GM19438 (cell line): Measurements from ENCODE around the gene AFF3.
"Not testable (repeated sequence)": the region's sequence is repeated elsewhere in the genome, so short reads cannot be mapped to it uniquely, and the experiment has no call there.

Experiments used
- ATAC-seq: cut with Tn5 transposase; IDR thresholded peaks from one replicate; pipeline ENCODE4 v1.9.1; 2021; ENCODE audit warnings: low read depth; ENCODE audit not compliant: unreplicated experiment

AFF3 gene

GRCh38 chr2:99981840-99982239 is 160.6 kb downstream of the AFF3 start:
- ATAC-seq, result no peak

DNA sequence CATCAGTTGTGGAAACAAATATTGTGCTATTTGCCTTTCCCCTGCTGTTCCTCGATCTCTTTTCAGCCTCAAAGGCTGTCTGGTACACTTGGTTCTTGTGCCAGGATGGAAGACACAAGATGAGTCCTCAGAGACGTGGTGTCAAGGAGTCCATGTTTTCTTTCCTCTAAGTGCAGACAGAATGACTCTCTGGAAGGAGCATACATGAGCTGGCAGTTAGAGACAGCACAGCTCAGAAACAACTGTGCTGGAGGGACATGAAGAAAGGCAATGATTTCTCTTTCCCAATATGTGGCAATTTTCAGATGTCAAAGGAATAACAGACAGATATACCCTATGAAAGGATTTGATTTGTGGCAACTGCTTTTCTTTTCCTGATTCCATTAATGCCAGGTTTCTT is 162.2 kb downstream of the AFF3 start:
- no peak for ATAC-seq

DNA sequence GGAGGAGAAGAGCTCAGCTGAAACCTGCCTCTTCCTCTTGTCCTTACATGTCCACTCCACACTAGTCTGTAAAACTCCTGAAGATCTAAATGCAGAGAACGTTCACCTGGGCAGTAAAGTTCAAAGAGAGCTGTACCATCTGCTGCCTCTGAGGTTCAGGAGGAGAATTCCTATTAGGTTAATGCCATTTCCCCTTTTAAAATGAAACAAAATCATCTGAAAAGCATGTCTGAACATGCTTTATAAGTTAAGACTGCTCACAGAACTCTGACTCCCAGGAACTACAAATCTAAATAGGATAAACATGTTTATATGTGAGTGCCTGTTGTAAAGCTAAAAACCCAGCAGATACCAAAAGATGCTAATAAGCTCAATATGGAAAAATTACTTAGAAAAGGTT is 164.4 kb downstream of the AFF3 start:
- no peak for ATAC-seq

DNA sequence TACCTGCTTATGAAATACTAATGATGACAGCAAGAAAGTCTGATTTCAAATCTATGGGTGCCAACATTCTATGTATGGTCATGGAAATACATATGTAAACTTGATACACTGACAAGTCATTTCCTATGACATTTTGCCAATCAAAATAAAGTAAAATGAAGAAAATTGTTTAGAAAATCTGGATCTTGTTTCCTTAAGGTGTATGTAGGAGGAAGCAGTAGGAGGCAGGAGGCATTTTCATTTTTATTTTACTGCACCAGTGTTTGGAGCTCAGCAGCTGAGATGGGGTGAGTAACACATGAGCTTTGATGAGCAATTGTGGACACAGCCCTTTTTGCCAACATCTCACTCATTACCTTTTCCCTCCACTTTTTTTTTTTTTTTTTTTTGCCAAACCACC is 167.0 kb downstream of the AFF3 start:
- no peak for ATAC-seq

DNA sequence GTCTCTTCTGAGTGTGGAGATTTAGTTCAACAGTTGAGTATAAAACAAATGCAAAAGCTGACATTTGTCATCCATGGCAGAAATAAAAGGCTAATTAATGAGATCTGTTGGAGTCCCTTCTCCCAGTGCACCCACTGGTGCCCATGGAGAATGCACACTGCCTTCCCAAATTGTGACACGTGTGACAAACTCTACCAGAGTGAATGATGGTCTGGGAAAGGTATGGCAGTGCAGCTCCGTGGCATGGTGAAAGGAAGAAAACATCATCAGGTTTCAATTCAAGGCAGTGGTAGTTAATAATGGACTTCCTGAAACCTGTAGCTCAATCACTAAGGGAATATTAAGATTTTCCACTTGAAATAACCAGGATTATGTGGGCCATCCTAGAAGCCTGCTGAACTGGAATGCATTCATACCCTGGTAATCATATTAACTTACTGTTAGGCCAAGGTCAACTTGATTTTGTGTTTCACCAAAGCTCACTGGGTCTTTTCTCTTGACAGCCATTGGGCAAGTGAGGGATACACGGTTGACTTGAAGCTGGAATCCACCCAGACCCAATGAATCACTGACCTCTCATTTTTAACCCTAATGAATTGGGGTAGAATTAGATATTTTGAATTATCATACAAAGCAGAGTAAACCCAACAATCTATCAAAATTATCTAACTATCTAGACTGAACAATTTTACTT is 167.6 kb downstream of the AFF3 start:
- ATAC-seq, result no peak

- no peak for ATAC-seq
Observed at GRCh38 chr2:99974275-99974674, 168.1 kb downstream of the AFF3 start.

- ATAC-seq, result no peak
Observed at GRCh38 chr2:99971326-99971900, 171.0 kb downstream of the AFF3 start.

DNA sequence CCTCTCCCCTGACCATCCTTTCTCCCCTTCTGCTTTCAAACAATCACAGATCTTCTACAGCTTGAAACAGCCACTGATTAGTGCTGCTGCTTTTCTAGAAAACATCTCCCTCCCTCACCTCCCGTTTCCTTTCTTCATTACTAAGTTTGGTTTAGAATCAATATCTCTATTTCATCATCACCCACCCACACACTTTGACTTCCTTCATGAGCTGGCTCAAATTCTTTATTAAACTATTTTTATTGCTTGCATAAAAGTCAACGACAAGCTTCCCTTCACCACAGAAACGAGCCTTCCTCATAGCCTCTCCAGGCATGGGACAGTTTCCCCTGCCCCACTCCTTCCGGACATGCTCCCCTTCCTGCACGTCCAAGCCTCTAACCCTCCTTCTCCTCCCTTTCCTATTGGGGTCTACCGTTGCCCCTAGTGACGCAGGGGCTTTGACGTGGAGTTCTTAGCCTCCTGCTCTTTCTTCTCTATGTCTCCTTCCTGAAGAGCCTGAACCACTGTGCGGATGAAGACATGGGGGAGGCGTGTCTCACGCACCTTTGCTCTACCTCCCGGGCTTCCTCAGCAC is 172.0 kb downstream of the AFF3 start:
- ATAC-seq, result no peak

GRCh38 chr2:99961196-99961913 is 181.0 kb downstream of the AFF3 start:
- ATAC-seq, result no peak

DNA sequence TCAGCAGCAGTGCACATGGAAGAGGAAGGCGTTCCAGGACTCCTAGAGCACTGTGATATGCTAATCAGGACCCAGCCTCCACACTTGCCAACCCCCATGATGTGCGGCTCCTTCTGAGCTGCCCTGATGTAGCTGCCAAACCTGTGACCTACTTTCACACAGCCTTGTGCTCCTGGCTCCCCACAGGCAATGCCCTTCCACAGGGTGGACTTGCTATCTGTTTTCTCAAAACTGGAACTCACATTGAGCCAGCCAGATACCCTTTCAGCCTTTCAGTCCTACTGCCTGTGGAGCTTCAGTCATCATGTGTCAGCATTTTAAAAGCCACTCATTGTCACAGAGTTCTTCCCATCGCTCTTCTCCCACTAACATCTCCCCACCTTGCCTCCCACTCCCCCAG is 181.6 kb downstream of the AFF3 start:
- ATAC-seq, result no peak

- ATAC-seq, result no peak
Observed at GRCh38 chr2:99960291-99960690, 182.1 kb downstream of the AFF3 start.

- no peak for ATAC-seq
Observed at GRCh38 chr2:99959261-99960014, 183.0 kb downstream of the AFF3 start.

DNA sequence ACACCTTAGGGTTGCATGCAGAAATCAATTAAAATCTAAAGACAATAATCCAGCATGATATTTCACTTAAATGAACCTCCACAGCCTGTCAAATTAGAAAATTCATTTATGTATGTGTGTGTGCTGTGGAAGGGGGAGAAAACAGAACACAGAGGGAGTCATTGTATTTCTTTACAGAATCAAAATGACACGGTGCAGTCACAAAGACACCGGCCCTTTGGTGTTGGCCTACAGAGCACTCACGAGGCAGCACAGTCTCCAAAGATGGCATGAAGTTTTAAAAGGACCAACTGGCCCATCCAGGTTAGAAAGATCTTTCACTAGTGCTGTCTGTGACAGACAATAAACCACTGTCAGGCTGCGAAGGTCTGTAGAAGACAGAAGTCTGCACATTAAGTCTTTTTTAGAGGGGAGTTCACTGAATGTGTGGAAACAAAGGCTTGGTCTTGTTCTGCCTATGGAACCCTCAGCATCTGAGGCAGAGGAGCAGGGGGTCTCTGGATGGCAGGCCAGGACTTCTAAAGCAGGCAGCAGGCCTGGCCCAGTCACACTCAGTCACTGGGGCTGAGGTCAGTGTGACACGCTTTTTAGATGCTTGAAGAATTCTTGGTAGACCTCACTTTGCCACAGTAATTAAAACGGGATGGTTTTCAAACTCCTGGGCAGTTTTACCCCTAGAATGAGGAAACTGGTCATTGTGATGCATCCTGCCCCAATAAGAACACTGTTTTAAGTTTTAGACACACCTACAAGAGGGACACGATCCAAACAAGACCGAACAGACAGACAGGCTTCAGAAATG is 184.9 kb downstream of the AFF3 start:
- ATAC-seq, result no peak

DNA sequence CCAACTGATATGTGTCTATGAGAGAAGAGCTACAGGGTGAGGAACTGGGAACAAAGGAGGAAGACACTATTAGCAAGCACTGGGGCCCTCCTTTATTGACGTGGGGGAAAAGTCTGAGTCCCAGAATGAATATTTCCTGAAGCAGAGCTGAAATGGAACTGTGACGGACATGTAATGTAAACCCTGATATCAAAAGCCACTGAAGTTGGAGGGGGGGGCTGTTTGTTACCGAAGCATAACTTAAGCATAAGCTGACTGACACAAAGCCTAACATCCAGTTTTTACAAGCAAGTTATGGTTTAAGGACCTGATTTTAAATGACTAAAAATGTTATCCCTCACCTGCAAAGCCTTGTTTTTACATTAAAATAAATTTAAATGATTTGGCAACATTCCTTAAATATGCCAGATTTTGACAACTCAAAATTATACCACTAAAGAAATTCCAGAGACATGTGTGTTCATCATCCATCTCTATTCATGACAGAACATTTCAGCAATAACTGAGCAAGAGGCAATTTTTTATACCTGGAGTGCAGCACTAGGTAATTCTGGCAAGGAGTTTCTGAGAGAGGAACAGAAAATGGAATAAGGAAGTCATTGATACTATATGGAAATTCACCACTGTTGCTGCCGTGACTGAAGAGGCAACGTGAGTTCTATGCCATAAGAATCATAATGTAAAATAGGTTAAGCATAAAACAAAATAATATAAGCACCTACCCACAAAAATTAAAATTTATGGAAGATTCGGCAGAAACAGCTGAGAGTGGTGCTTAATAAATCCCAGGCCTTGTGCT is 186.0 kb downstream of the AFF3 start:
- no peak for ATAC-seq

- ATAC-seq, result no peak
Observed at GRCh38 chr2:99953750-99954149, 188.6 kb downstream of the AFF3 start.

GRCh38 chr2:99949963-99950362 is 192.4 kb downstream of the AFF3 start:
- ATAC-seq, result no peak

DNA sequence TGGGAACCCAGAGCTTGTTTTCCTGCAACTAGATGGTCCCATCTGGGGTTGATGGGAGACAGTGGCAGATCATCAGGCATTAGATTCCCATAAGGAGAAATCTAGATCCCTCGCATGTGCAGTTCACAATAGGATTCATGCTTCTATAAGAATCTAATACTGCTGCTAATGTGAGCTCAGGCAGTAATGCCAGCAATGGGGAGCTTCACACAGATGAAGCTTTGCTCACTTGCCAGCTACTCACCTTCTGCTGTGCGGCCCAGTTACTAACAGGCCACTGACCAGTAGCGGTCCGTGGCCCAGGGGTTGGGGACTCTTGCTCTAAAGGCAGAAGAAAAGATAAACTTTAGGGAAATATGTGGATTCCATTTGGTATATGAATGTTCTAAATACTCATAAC is 192.9 kb downstream of the AFF3 start:
- no peak for ATAC-seq

DNA sequence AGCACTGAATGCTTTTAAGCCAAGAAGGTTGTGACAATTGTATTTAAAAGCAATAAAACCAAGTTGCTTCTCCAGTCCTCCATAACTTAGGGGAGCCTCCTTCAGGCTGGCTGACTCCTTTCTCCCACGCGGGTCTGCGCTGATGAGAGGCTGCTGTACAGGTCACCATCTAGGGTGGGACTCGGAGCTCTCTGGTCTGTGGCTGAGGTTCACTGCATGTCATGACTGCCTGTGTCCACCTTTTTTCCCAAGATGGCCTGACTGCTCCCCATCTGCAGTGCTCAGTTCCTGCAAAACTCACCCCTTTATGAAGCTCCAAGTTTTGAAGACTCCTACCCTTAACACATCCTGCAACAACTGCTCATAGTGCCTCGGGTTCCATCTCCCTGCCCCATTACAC is 194.4 kb downstream of the AFF3 start:
- no peak for ATAC-seq

GRCh38 chr2:99947366-99947765 is 195.0 kb downstream of the AFF3 start:
- ATAC-seq, result not testable (repeated sequence)
